Measurements from ENCODE around the gene UBE2G1. TPM values are rescaled to one million over a fixed set of nuclear protein-coding genes. Genes with fewer than 3 reads are reported as not detected.

The UBE2G1 gene
- total and polyA plus RNA-seq, 4 donors: 15.5 to 48.3 (median 34.3) TPM

DNA sequence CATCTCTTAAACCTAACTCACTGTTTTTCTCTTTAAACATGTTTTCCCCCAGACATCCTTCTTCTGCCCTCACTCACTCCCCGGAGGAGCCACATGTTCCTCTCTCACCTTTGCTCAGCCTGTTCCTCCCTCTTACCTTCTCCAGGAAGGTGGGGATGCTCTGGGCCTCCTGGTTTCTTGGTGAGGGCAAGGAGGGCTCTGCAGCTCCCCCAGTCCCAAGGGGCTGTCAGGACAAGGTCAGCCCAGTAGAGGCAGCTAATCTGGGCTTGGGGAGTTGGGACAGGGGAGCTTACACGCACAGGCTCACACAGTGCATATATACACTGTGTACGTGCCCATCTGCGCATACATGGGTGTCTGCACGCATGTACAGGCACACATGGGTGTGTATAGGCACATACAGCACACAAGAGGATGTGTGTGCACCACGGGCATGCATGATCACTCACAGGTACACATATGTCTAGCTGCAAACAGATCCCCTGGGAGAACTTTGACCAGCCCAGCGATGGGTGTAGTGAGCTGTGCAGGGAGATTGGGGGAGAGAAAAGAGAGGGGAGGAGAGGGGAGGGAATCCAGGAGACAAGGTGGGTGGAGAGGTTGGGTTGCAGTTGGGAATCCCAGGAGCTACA lies 38.7 kb upstream of the UBE2G1 start:
- H3K36me3 ChIP-seq (ENCODE audit: control insufficient read depth in 1 of 2, insufficient read depth in 2 of 2, low read length in 1 of 2): no peaks in the 10 kb centered on the region
- WGBS, 2 donors: 85 to 86% methylated on average over 7 of the region's 7 CpGs
- H3K27ac ChIP-seq (ENCODE audit: low read depth in 1 of 2, low read length in 2 of 2): no peak overlapping the region
- H3K4me3 ChIP-seq (ENCODE audit: low read length in 2 of 2): no peak overlapping the region
- H3K9me3 ChIP-seq (ENCODE audit: control insufficient read depth, low read length): no peaks in the 10 kb centered on the region
- H3K4me1 ChIP-seq (ENCODE audit: control insufficient read depth in 1 of 2, insufficient read depth in 2 of 2, low read length in 2 of 2): no peaks in the 10 kb centered on the region
- DNase-seq: no peak
- intact Hi-C loops (cut with DNase I): no loop called here
- ATAC-seq (ENCODE audit: low FRiP score): no peak
- no peaks in the 10 kb centered on the region for H3K27me3 ChIP-seq (ENCODE audit: control insufficient read depth in 1 of 2, insufficient read depth in 2 of 2, low read length in 1 of 2)

DNA sequence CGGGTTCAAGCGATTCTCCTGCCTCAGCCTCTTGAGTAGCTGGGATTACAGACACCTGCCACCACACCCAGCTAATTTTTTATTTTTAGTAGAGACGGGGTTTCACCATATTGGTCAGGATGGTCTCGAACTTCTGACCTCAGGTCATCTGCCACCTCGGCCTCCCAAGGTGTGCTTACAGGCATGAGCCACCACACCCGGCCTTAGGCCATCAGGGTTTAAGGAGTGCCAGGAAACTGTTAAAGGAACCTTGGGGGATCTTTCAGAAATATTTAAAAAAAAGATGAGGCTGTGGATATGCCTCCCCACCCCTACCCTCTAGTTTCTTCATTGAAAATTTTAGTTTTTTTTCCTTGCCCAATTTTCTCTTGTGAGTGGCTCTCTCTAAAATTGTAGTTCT lies 31.4 kb upstream of the UBE2G1 start:
- H3K27ac ChIP-seq (ENCODE audit: low read depth in 1 of 2, low read length in 2 of 2): no peak overlapping the region
- H3K4me1 ChIP-seq (ENCODE audit: control insufficient read depth in 1 of 2, insufficient read depth in 2 of 2, low read length in 2 of 2): no peaks in the 10 kb centered on the region
- H3K36me3 ChIP-seq (ENCODE audit: control insufficient read depth in 1 of 2, insufficient read depth in 2 of 2, low read length in 1 of 2): no peaks in the 10 kb centered on the region
- ATAC-seq (ENCODE audit: low FRiP score): no peak
- no peak for DNase-seq
- intact Hi-C loops (cut with DNase I): no loop called here
- no peak overlapping the region for H3K4me3 ChIP-seq (ENCODE audit: low read length in 2 of 2)
- H3K27me3 ChIP-seq (ENCODE audit: control insufficient read depth in 1 of 2, insufficient read depth in 2 of 2, low read length in 1 of 2): no peaks in the 10 kb centered on the region
- WGBS, 2 donors: 95 to 97% methylated on average over 6 of the region's 6 CpGs
- H3K9me3 ChIP-seq (ENCODE audit: control insufficient read depth, low read length): no peaks in the 10 kb centered on the region

DNA sequence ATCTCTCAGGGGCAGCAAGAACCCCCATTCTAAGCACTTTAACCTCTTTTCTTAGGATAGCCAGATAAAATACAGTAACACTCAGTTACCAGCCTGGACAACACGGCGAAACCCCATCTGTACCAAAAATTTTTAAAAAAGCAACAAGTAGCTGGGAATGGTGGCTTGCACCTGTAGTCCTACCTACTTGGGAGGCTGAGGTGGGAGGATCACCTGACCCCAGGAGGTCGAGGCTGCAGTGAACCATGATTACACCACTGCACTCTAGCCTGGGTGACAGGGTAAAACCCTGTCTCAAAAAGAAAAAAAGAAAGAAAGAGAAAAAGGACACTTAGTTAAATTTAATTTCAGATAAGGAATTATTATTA lies 28.6 kb upstream of the UBE2G1 start:
- Histone ChIP-seq H3K27me3 (ENCODE audit: control insufficient read depth in 1 of 2, insufficient read depth in 2 of 2, low read length in 1 of 2) (no peaks in the 10 kb centered on the region), H3K4me3 (ENCODE audit: low read length in 2 of 2) (no peak overlapping the region), H3K4me1 (ENCODE audit: control insufficient read depth in 1 of 2, insufficient read depth in 2 of 2, low read length in 2 of 2) (no peaks in the 10 kb centered on the region), H3K36me3 (ENCODE audit: control insufficient read depth in 1 of 2, insufficient read depth in 2 of 2, low read length in 1 of 2) (no peaks in the 10 kb centered on the region), H3K27ac (ENCODE audit: low read depth in 1 of 2, low read length in 2 of 2) (no peak overlapping the region), H3K9me3 (ENCODE audit: control insufficient read depth, low read length) (no peaks in the 10 kb centered on the region)
- WGBS, 2 donors: 81 to 91% methylated on average over 3 of the region's 3 CpGs
- DNase-seq: no peak
- no peak for ATAC-seq (ENCODE audit: low FRiP score)
- intact Hi-C loops (cut with DNase I): no loop called here

DNA sequence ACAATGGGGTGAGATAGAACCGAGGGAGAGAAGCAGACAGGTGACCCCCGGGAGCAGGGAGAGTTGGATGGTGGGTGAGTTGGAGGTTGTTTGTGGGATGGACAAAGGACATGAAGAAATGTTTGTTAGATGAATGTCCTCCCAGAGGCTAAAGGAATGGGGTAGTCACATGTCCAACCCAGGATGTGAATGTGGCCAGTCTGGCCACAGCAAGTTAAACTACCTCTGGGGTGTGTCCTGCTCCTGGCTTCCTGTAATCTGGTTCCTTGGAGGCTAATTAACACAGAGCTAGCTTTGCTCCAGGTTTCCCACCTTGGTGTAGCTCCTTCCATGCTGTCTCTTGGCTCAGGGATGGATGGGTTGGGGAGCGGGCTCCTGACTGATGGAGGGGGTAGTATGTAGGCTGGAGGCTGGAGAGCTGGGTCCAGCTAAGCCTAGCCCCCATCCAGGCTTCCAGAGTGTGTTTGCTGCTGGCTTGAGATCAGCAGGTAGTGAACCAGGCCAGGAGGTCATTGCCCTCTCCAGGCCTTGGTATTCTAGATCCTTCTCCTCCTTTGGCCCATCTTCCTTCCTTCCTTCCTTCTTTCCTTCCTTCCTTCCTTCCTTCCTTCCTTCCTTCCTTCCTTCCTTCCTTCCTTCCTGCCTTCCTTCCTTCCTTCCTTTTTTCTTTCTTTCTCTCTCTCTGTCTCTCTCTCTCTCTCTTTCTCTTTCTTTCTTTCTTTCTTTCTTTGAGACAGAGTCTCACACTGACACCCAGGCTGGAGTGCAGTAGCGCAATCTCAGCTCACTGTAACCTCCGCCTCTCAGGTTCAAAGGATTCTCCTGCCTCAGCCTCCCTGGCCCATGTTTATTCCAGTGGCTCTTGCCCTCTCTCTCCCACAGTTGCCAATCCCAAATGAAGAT lies 28.0 kb upstream of the UBE2G1 start:
- WGBS, 2 donors: 90% methylated on average over 5 of the region's 5 CpGs
- ATAC-seq (ENCODE audit: low FRiP score): no peak
- no peaks in the 10 kb centered on the region for H3K9me3 ChIP-seq (ENCODE audit: control insufficient read depth, low read length)
- H3K36me3 ChIP-seq (ENCODE audit: control insufficient read depth in 1 of 2, insufficient read depth in 2 of 2, low read length in 1 of 2): no peaks in the 10 kb centered on the region
- H3K4me3 ChIP-seq (ENCODE audit: low read length in 2 of 2): no peak overlapping the region
- intact Hi-C loops (cut with DNase I): no loop called here
- no peak for DNase-seq
- H3K27me3 ChIP-seq (ENCODE audit: control insufficient read depth in 1 of 2, insufficient read depth in 2 of 2, low read length in 1 of 2): no peaks in the 10 kb centered on the region
- H3K4me1 ChIP-seq (ENCODE audit: control insufficient read depth in 1 of 2, insufficient read depth in 2 of 2, low read length in 2 of 2): no peaks in the 10 kb centered on the region
- H3K27ac ChIP-seq (ENCODE audit: low read depth in 1 of 2, low read length in 2 of 2): no peak overlapping the region

DNA sequence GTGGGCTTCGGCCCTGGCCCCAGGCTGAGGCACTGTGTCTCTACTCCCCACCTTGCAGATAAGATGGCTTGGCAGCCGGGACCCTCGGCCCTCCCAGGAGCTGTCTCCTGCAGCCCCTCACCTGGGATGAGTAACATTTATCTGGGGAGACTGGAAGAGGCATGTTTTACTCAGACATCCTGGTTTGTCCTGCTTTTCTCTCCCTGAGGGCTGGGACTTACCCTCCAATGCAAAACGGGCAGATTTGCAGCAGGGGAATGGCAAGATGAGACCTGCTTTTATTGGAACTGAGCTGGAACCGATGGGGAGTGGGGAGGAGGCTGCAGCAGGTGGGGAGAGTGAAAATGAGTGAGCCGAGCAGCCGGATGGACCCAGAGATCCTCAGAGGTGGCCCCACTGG lies 27.3 kb upstream of the UBE2G1 start:
- Histone ChIP-seq H3K36me3 (ENCODE audit: control insufficient read depth in 1 of 2, insufficient read depth in 2 of 2, low read length in 1 of 2) (no peaks in the 10 kb centered on the region), H3K9me3 (ENCODE audit: control insufficient read depth, low read length) (no peaks in the 10 kb centered on the region), H3K27ac (ENCODE audit: low read depth in 1 of 2, low read length in 2 of 2) (no peak overlapping the region), H3K4me1 (ENCODE audit: control insufficient read depth in 1 of 2, insufficient read depth in 2 of 2, low read length in 2 of 2) (no peaks in the 10 kb centered on the region), H3K4me3 (ENCODE audit: low read length in 2 of 2) (no peak overlapping the region), H3K27me3 (ENCODE audit: control insufficient read depth in 1 of 2, insufficient read depth in 2 of 2, low read length in 1 of 2) (no peaks in the 10 kb centered on the region)
- ATAC-seq (ENCODE audit: low FRiP score): no peak
- WGBS, 2 donors: 70 to 73% methylated on average over 7 of the region's 7 CpGs
- intact Hi-C loops (cut with DNase I): no loop called here
- no peak for DNase-seq

DNA sequence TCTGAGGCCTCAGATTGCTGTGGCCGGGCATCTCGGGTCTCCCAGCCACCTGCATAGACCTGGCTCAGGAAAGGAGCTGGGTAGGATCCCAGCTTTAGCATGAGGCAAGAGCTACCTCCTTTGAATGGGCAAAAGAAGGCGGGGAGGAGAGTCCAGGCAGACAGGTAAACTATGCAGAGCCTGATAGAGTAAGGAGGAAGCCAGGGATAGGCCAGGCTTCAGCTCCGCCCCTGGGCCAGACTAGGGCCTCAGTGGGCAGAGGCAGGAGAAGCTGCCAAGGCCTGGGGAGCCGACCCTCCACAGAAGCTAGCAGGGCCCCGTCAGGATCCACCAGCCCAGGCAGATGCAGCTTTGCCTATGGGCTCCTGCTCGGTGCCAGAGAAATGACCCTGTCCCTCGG lies 22.6 kb upstream of the UBE2G1 start:
- Histone ChIP-seq H3K27ac (ENCODE audit: low read depth in 1 of 2, low read length in 2 of 2) (no peak overlapping the region), H3K4me3 (ENCODE audit: low read length in 2 of 2) (no peak overlapping the region), H3K27me3 (ENCODE audit: control insufficient read depth in 1 of 2, insufficient read depth in 2 of 2, low read length in 1 of 2) (no peaks in the 10 kb centered on the region), H3K36me3 (ENCODE audit: control insufficient read depth in 1 of 2, insufficient read depth in 2 of 2, low read length in 1 of 2) (no peaks in the 10 kb centered on the region), H3K4me1 (ENCODE audit: control insufficient read depth in 1 of 2, insufficient read depth in 2 of 2, low read length in 2 of 2) (no peaks in the 10 kb centered on the region), H3K9me3 (ENCODE audit: control insufficient read depth, low read length) (no peaks in the 10 kb centered on the region)
- intact Hi-C loops (cut with DNase I): no loop called here
- no peak for DNase-seq
- ATAC-seq (ENCODE audit: low FRiP score): no peak
- 77 to 79% methylated on average over 8 of the region's 8 CpGs for WGBS, 2 donors

DNA sequence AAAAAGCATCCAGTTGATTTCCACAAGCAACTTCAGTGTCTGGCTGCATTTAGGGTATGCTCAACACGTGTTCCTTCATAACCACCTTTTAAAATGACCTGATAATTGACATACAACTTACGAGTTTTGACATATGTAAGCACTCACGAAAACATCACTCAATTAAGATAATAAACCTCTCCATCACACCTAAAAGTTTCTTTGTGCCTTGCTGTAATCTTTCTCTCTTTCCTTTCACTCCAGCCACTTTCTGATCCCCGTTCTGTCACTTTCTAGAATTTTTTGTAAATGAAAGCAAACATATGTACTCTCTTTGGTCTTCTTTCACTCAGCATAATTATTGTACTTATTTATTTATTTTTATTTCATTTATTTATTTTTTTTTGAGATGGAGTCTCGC lies 20.7 kb upstream of the UBE2G1 start:
- intact Hi-C loops (cut with DNase I): no loop called here
- Histone ChIP-seq H3K27me3 (ENCODE audit: control insufficient read depth in 1 of 2, insufficient read depth in 2 of 2, low read length in 1 of 2) (no peaks in the 10 kb centered on the region), H3K4me3 (ENCODE audit: low read length in 2 of 2) (no peak overlapping the region), H3K9me3 (ENCODE audit: control insufficient read depth, low read length) (no peaks in the 10 kb centered on the region), H3K4me1 (ENCODE audit: control insufficient read depth in 1 of 2, insufficient read depth in 2 of 2, low read length in 2 of 2) (no peaks in the 10 kb centered on the region), H3K27ac (ENCODE audit: low read depth in 1 of 2, low read length in 2 of 2) (no peak overlapping the region), H3K36me3 (ENCODE audit: control insufficient read depth in 1 of 2, insufficient read depth in 2 of 2, low read length in 1 of 2) (no peaks in the 10 kb centered on the region)
- no peak for DNase-seq
- 94 to 95% methylated on average over 5 of the region's 5 CpGs for WGBS, 2 donors
- no peak for ATAC-seq (ENCODE audit: low FRiP score)

DNA sequence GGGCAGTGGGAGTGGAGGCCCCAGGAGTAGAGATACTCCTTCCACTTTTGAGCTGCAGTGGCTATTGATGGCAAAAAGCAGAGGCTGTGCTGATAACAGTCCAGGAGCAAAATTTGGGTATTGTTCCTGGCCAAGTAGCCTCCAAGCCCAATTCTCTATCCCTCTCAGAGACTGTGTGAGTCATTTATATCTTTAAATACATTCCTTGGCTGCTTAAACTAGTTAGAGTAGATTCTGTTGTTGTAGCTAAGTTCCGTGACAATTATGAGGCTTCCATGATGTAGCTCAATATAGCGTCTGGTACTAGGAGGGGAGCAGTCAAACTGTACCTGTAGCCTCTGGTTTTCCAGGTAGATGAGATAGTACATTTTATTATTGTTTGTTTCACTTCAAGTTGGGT lies 19.9 kb upstream of the UBE2G1 start:
- no peak overlapping the region for H3K27ac ChIP-seq (ENCODE audit: low read depth in 1 of 2, low read length in 2 of 2)
- 13 to 15% methylated on average over 2 of the region's 2 CpGs for WGBS, 2 donors
- no peak for ATAC-seq (ENCODE audit: low FRiP score)

More for the DNA sequence above, 19.9 kb upstream of the UBE2G1 start:
- no peak for DNase-seq
- intact Hi-C loops (cut with DNase I): no loop called here
- Histone ChIP-seq H3K27me3 (ENCODE audit: control insufficient read depth in 1 of 2, insufficient read depth in 2 of 2, low read length in 1 of 2) (no peaks in the 10 kb centered on the region), H3K4me3 (ENCODE audit: low read length in 2 of 2) (no peak overlapping the region), H3K9me3 (ENCODE audit: control insufficient read depth, low read length) (no peaks in the 10 kb centered on the region), H3K36me3 (ENCODE audit: control insufficient read depth in 1 of 2, insufficient read depth in 2 of 2, low read length in 1 of 2) (no peaks in the 10 kb centered on the region), H3K4me1 (ENCODE audit: control insufficient read depth in 1 of 2, insufficient read depth in 2 of 2, low read length in 2 of 2) (no peaks in the 10 kb centered on the region)

All from aorta (tissue), 5 donors.